Measurements from ENCODE around the gene PLEKHS1. TPM values are rescaled to one million over a fixed set of nuclear protein-coding genes. Genes with fewer than 3 reads are reported as not detected.
"Not testable (repeated sequence)": the region's sequence is repeated elsewhere in the genome, so short reads cannot be mapped to it uniquely, and the experiment has no call there.

Gene PLEKHS1
- total RNA-seq, 1 experiment from 2014 or later = not detected

DNA sequence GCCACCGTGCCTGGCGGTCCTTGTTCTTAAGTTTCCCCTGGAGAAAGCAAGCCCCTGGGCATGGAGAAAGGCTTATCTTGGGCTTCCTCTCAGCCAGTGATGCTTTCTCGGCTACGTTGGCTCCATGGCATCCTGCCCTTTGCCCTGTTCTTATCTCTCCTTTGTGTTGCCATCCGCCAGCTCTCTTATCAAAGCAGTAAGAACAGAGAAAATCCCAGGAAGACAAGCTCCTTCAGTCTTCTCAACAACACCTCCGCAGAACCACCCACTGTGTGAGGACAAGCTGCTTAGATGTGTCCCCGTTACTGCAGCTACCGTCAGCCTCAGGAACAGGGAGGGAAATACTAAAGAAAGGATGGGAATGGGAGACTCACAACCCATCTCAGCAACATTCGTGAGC is 3.3 kb downstream of the PLEKHS1 start:
- H3K36me3 ChIP-seq (replicated peaks; ENCODE audit: control insufficient read depth, insufficient read depth, low read length) = no peaks in the 10 kb centered on the region
- no peaks in the 10 kb centered on the region for H3K27me3 ChIP-seq (ENCODE audit: control insufficient read depth, insufficient read depth, low read length)
- no peak for DNase-seq
- H3K4me3 ChIP-seq (ENCODE audit: insufficient read depth, low read depth, low read length) = no peak overlapping the region

DNA sequence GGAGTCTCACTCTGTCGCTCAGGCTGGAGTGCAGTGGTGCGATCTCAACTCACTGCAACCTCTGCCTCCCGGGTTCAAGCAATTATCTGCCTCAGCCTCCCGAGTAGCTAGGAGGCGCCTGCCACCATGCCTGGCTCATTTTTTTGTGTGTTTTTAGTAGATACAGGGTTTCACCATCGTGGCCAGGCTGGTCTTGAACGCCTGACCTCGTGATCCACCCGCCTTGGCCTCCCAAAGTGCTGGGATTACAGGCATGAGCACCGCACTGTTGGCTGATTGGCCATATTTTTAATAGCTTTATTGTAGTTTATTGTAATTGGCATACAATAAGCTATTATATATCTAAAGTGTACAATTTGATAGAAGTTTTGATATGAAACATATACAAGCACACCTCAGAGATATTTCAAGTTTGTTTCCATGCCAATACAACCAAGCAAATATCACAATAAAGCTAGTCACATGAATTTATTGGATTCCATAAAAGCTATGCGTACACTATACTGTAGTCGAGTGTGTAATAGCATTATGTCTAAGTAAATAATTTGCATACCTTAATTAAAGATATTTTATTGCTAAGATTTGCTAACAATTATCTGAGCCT is 5.6 kb downstream of the PLEKHS1 start:
- no peaks in the 10 kb centered on the region for H3K27me3 ChIP-seq (ENCODE audit: control insufficient read depth, insufficient read depth, low read length)
- no peaks in the 10 kb centered on the region for H3K36me3 ChIP-seq (replicated peaks; ENCODE audit: control insufficient read depth, insufficient read depth, low read length)
- DNase-seq = no peak
- H3K4me3 ChIP-seq (ENCODE audit: insufficient read depth, low read depth, low read length) = no peak overlapping the region

DNA sequence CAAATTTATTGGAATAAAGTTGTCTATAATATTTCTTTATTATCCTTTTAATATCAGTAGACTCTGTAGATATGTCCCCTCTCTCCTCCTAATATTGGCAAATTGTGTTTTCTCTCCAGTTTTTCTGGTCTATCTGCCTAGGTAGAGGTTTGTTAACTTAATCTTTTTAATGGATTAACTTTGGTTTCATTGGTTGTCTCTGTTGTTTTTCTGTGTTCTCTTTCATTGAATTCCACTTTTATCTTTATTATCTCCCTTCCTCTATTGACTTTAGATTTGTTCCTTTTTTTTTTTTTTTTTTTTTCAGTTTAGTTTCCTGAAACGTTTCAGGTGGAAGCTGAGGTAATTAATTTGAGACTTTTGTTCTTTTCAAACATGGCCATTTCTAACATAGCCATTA is 10.6 kb downstream of the PLEKHS1 start:
- Histone ChIP-seq H3K4me3 (ENCODE audit: insufficient read depth, low read depth, low read length) (no peak overlapping the region), H3K27me3 (ENCODE audit: control insufficient read depth, insufficient read depth, low read length) (no peaks in the 10 kb centered on the region)
- no peak for DNase-seq

DNA sequence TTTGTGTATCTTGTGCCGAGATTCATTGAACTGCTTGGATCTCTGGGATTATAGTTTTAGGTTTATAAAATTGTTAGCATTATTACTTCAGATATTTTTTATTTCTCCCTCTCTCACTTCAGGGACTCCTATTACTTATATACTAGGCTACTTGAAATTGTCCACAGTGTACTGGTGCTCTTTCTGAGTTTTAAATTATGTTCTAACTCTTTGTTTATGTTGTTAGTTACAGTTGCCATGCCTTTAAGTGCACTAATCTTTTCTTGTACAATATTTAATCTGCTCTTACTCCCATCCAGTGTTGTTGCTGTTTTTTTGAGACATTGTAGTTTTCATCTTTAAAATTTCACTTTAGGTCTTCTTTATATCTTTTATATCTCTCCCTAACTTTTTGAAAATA is 13.1 kb downstream of the PLEKHS1 start:
- H3K27me3 ChIP-seq (ENCODE audit: control insufficient read depth, insufficient read depth, low read length) = no peaks in the 10 kb centered on the region
- no peak for DNase-seq
- H3K36me3 ChIP-seq (replicated peaks; ENCODE audit: control insufficient read depth, insufficient read depth, low read length) = no peaks in the 10 kb centered on the region
- no peak overlapping the region for H3K4me3 ChIP-seq (ENCODE audit: insufficient read depth, low read depth, low read length)

More for the DNA sequence above, 10.6 kb downstream of the PLEKHS1 start:
- no peaks in the 10 kb centered on the region for H3K36me3 ChIP-seq (replicated peaks; ENCODE audit: control insufficient read depth, insufficient read depth, low read length)

GRCh38 chr10:113765910-113766309 is 14.4 kb downstream of the PLEKHS1 start:
- H3K36me3 ChIP-seq (replicated peaks; ENCODE audit: control insufficient read depth, insufficient read depth, low read length) = no peaks in the 10 kb centered on the region
- no peaks in the 10 kb centered on the region for H3K27me3 ChIP-seq (ENCODE audit: control insufficient read depth, insufficient read depth, low read length)
- no peak for DNase-seq
- H3K4me3 ChIP-seq (ENCODE audit: insufficient read depth, low read depth, low read length) = no peak overlapping the region

- H3K27me3 ChIP-seq (ENCODE audit: control insufficient read depth, insufficient read depth, low read length) = no peaks in the 10 kb centered on the region
- no peak for DNase-seq
- H3K36me3 ChIP-seq (replicated peaks; ENCODE audit: control insufficient read depth, insufficient read depth, low read length) = no peaks in the 10 kb centered on the region
- H3K4me3 ChIP-seq (ENCODE audit: insufficient read depth, low read depth, low read length) = no peak overlapping the region
These were observed 15.7 kb downstream of the PLEKHS1 start for GRCh38 chr10:113767222-113767621.

DNA sequence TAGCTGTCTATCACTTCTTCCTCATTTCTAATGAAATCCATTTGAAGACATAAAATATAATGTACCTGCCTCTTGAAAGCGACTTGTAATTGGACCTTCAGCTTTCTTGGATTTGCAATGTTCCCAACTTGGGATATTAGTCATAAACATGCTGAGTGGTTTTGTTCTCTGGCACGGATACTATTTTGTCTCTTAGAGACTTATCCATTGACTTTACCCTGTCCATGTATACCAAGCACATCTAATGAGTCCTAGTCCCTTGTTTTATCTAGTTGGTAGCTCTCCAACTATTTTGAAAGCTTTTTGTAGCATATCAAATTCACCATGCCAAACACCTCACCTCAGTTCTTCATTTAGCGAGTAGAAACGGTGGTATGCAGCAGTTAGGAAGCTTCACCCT is 18.9 kb downstream of the PLEKHS1 start:
- H3K4me3 ChIP-seq (ENCODE audit: insufficient read depth, low read depth, low read length) = no peak overlapping the region

DNA sequence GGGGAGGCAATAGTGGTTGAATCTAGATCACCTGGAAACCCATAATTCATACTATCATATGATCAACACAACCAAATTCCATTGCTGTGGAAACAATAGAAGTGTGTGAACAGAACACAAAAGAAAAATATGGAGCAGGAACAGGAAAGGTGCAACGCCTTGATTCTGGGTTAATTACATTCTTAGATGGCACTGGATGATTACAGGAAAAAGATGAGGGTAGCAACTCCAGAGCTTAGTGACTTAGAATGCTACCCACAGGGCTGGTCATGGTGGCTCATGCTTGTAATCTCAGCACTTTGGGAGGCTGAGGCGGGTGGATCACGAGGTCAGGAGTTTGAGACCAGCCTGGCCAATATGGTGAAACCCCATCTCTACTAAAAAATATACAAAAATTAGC is 19.6 kb downstream of the PLEKHS1 start:
- not testable (repeated sequence) for H3K27me3 ChIP-seq (ENCODE audit: control insufficient read depth, insufficient read depth, low read length); H3K4me3 ChIP-seq (ENCODE audit: insufficient read depth, low read depth, low read length); DNase-seq

More for the DNA sequence above, 18.9 kb downstream of the PLEKHS1 start:
- no peak for DNase-seq
- Histone ChIP-seq H3K36me3 (replicated peaks; ENCODE audit: control insufficient read depth, insufficient read depth, low read length) (no peaks in the 10 kb centered on the region), H3K27me3 (ENCODE audit: control insufficient read depth, insufficient read depth, low read length) (no peaks in the 10 kb centered on the region)

DNA sequence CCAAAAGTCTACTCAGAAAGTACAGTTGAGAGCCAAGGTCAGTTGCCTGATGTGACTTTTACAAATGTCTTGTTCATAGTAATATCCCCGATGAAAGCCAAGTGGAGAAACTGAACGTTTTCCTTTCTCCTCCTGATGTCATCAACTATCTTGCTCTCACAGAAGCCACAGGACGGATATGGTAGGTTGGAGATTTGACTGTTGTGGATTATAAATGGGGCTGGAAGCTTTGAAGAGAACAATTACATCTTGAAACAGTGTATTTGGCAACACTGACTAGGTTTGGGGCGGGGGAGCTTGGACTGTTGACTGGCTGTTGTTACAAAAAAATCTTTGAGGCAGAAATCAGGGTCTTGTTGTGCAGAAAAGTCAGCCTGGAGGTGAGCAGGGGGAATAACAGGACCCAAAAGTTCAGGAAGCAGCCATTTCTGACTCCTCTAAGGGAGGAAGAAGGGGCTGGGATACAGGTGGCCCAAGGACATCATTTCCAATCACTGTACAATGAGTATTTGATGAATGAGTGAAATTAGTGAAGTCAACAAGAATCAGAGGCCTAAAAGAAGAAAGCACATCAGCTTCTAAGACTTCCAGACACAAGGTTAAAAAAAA is 24.3 kb downstream of the PLEKHS1 start:
- H3K36me3 ChIP-seq (replicated peaks; ENCODE audit: control insufficient read depth, insufficient read depth, low read length) = no peaks in the 10 kb centered on the region
- no peak overlapping the region for H3K4me3 ChIP-seq (ENCODE audit: insufficient read depth, low read depth, low read length)
- DNase-seq = peak; percentile 36
- H3K27me3 ChIP-seq (ENCODE audit: control insufficient read depth, insufficient read depth, low read length) = no peaks in the 10 kb centered on the region

More for the DNA sequence above, 19.6 kb downstream of the PLEKHS1 start:
- H3K36me3 ChIP-seq (replicated peaks; ENCODE audit: control insufficient read depth, insufficient read depth, low read length) = not testable (repeated sequence)

GRCh38 chr10:113776553-113776952 is 25.1 kb downstream of the PLEKHS1 start:
- Histone ChIP-seq H3K4me3 (ENCODE audit: insufficient read depth, low read depth, low read length) (no peak overlapping the region), H3K27me3 (ENCODE audit: control insufficient read depth, insufficient read depth, low read length) (no peaks in the 10 kb centered on the region), H3K36me3 (replicated peaks; ENCODE audit: control insufficient read depth, insufficient read depth, low read length) (no peaks in the 10 kb centered on the region)
- no peak for DNase-seq

DNA sequence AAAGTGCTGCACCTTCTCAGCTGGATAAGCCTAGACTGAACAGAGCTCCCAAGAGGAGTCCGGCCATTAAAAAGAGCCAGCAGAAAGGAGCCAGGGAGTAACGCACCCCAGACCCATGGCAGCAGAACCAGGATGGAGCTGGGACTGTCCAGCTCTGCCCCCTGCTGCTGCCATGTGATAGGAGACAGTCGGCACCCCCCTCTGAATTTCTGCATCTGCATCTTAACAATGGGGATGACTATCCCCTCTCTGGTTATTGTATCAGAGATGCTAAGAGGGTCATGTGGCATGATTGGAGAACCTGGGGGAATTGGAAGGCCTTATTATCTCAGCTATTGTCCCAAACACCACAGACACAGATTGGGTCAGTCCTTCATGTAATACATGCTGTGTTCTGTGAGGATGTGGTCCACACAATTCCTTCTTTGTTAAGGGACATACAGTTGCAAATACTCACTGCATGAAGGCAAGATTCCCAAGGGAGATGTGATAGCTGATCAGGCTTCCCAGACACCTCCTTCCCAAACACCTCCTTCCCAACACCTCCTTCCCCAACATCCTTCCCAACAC is 29.3 kb downstream of the PLEKHS1 start:
- no peak for DNase-seq
- Histone ChIP-seq H3K36me3 (replicated peaks; ENCODE audit: control insufficient read depth, insufficient read depth, low read length) (no peaks in the 10 kb centered on the region), H3K4me3 (ENCODE audit: insufficient read depth, low read depth, low read length) (no peak overlapping the region), H3K27me3 (ENCODE audit: control insufficient read depth, insufficient read depth, low read length) (no peaks in the 10 kb centered on the region)

DNA sequence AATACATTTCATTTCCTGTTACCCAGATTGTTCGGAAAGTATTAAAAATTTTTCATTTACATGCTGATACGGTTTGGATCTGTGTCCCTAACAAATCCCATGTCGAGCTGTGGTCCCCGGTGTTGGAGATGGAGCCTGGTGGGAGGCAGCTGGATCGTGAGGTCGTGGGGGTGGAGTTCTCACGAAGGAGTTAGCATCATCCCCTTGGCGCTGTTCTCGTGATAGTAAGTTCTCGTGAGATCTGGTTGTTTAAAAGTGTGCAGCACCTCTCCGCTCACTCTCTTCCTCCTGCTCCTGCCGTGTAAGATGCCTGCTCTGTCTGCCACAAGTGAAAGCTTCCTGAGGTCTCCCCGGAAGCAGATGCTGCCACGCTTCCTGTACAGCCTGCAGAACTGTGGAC is 30.9 kb downstream of the PLEKHS1 start:
- Histone ChIP-seq H3K36me3 (replicated peaks; ENCODE audit: control insufficient read depth, insufficient read depth, low read length) (no peaks in the 10 kb centered on the region), H3K4me3 (ENCODE audit: insufficient read depth, low read depth, low read length) (no peak overlapping the region), H3K27me3 (ENCODE audit: control insufficient read depth, insufficient read depth, low read length) (no peaks in the 10 kb centered on the region)
- no peak for DNase-seq

DNA sequence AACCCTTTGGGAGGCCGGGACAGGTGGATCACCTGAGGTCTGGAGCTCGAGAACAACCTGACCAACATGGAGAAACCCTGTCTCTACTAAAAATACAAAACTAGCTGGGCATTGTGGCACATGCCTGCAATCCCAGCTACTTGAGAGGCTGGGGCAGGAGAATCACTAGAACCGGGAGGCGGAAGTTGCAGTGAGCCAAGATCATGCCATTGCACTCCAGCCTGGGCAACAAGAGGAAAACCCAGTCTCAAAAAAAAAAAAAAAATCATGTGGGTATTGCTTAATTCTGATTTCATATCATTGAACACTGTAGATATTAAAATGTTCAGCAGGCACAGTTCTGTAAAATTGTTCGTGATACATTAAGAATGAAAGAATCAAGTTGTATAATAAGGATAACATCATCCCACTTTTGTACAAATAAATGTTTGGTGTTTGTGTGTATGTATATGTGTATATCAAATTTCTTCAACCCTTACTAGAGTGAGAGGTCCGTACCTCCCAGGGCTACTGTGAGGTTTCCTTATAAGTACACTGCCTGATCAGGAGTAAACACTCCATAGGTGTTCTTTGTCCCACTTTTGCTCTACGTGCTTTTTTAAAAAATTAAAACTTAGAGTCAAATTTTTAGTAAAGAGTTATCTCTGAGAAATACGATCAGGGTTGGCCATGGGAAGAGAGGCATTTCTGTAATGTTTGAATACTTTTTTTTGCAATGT is 31.7 kb downstream of the PLEKHS1 start:
- Histone ChIP-seq H3K27me3 (ENCODE audit: control insufficient read depth, insufficient read depth, low read length) (no peaks in the 10 kb centered on the region), H3K4me3 (ENCODE audit: insufficient read depth, low read depth, low read length) (no peak overlapping the region), H3K36me3 (replicated peaks; ENCODE audit: control insufficient read depth, insufficient read depth, low read length) (no peaks in the 10 kb centered on the region)
- no peak for DNase-seq

GRCh38 chr10:113788604-113789083 is 37.2 kb downstream of the PLEKHS1 start:
- H3K27me3 ChIP-seq (ENCODE audit: control insufficient read depth, insufficient read depth, low read length) = no peaks in the 10 kb centered on the region

GRCh38 chr10:113791691-113792090 is 40.2 kb downstream of the PLEKHS1 start:
- DNase-seq = no peak
- no peaks in the 10 kb centered on the region for H3K27me3 ChIP-seq (ENCODE audit: control insufficient read depth, insufficient read depth, low read length)
- no peak overlapping the region for H3K4me3 ChIP-seq (ENCODE audit: insufficient read depth, low read depth, low read length)
- H3K36me3 ChIP-seq (replicated peaks; ENCODE audit: control insufficient read depth, insufficient read depth, low read length) = no peaks in the 10 kb centered on the region

More at GRCh38 chr10:113788604-113789083, 37.2 kb downstream of the PLEKHS1 start:
- Histone ChIP-seq H3K36me3 (replicated peaks; ENCODE audit: control insufficient read depth, insufficient read depth, low read length) (no peaks in the 10 kb centered on the region), H3K4me3 (ENCODE audit: insufficient read depth, low read depth, low read length) (no peak overlapping the region)
- DNase-seq = no peak
